Measurements from ENCODE around the gene SNX1. TPM values are rescaled to one million over a fixed set of nuclear protein-coding genes. Genes with fewer than 3 reads are reported as not detected.

Gene SNX1
- total and polyA plus RNA-seq, 2 of the 8 experiments (the other 6 are each of a cell fraction or from before 2014, with no cell fraction given) = 27.9 to 59.8 TPM

- H3K9me3 ChIP-seq (ENCODE audit: insufficient read depth in 2 of 2, low read depth in 1 of 2, low read length in 1 of 2) = no peaks in the 10 kb centered on the region
- ChIA-PET CTCF (ENCODE audit: partially characterized antibody) (interaction anchor here (0.5 to 5.8 kb wide), 63 partner anchors 11 to 936 kb away, joined by 3 to 62 read pairs (median 4); partner anchors contain the start of genes CIAO2A, DAPK2 and HERC1), POLR2A (ENCODE audit: partially characterized antibody) (interaction anchor here (1.3 to 1.4 kb wide), 2 partner anchors 19 to 126 kb away, joined by 3 to 4 read pairs; no protein-coding TSS in a partner anchor)
- no peak overlapping the region for H3K23ac ChIP-seq (ENCODE audit: insufficient read length)
- H2BK12ac ChIP-seq (ENCODE audit: low read depth, low read length) = no peak overlapping the region
- H3K14ac ChIP-seq (ENCODE audit: insufficient read length) = no peak overlapping the region
- H2BK15ac ChIP-seq (ENCODE audit: low read length) = no peak overlapping the region; the same call in 1 of the 2 replicates
- H4K5ac ChIP-seq (ENCODE audit: insufficient read length, low read depth, low read length) = no peak overlapping the region
- H3K79me1 ChIP-seq (ENCODE audit: low read depth, low read length) = no peaks in the 10 kb centered on the region
- no peak overlapping the region for H3K4me3 ChIP-seq (ENCODE audit: extremely low read depth in 1 of 4, insufficient read depth in 2 of 4, low read depth in 3 of 4, low read length in 4 of 4)
- no peaks in the 10 kb centered on the region for H3K79me2 ChIP-seq (ENCODE audit: control insufficient read depth in 1 of 2, insufficient read depth in 2 of 2, low read length in 2 of 2)
- peak; percentile 82 for FAIRE-seq
- no peak overlapping the region for H3K18ac ChIP-seq (ENCODE audit: extremely low read depth, low read length)
- no peaks in the 10 kb centered on the region for H3K27me3 ChIP-seq (replicated peaks in 1 of 4; ENCODE audit: control insufficient read depth in 3 of 4, extremely low read depth in 1 of 4, insufficient read depth in 3 of 4, low read length in 3 of 4)
- H4K20me1 ChIP-seq (replicated peaks in 1 of 2; ENCODE audit: control insufficient read depth in 1 of 2, insufficient read depth in 2 of 2, low read length in 2 of 2) = no peaks in the 10 kb centered on the region
- DNase-seq (ENCODE audit: low read depth in 1 of 2, low spot score in 2 of 2) = peak; percentile 25 to 93
- H3K56ac ChIP-seq (replicated peaks; ENCODE audit: insufficient read length, low read depth, low read length) = no peak overlapping the region
- H4K8ac ChIP-seq (ENCODE audit: extremely low read depth, insufficient read depth, low read length) = no peak overlapping the region; the same call in 1 of the 2 replicates
- WGBS, 2 experiments (ENCODE audit: extremely low coverage in 1 of 2, insufficient coverage in 1 of 2, insufficient read length in 1 of 2, insufficient replicate concordance in 2 of 2, low coverage in 1 of 2, low lambda C conversion rate in 2 of 2, missing lambda C conversion rate in 1 of 2) = 41% methylated on average over 11 of the region's 11 CpGs; no CpG with 5 or more reads in 1 of the 2 experiments
- no peak overlapping the region for H2BK5ac ChIP-seq (ENCODE audit: low read depth, low read length)
- peaks cover 2 to 12% (median 6%) of the 10 kb centered on the region in 4 experiments; a peak in 6 of 8 replicates for H3K36me3 ChIP-seq (ENCODE audit: control insufficient read depth in 2 of 4, insufficient read depth in 4 of 4, low read length in 3 of 4)
- peaks cover 0 to 1% (median 0%) of the 10 kb centered on the region in 4 experiments; a peak in 2 of 7 replicates for H3K4me1 ChIP-seq (replicated peaks in 1 of 4; ENCODE audit: control insufficient read depth in 3 of 4, insufficient read depth in 4 of 4, low read length in 3 of 4)
- H2AK5ac ChIP-seq (ENCODE audit: low read depth, low read length) = no peak overlapping the region
- 0 out of 4 replicates have a peak overlapping the region, but pooled peaks of 1 of the 2 experiments have one; percentile 4 for H3K4me2 ChIP-seq (ENCODE audit: insufficient read depth in 1 of 2, low read depth in 2 of 2, low read length in 2 of 2)
- H3K23me2 ChIP-seq (ENCODE audit: low read depth, low read length) = no peaks in the 10 kb centered on the region
- no peak overlapping the region for H2BK20ac ChIP-seq (ENCODE audit: low read length)
- H3K9ac ChIP-seq (replicated peaks in 1 of 4; ENCODE audit: extremely low read depth in 1 of 4, low read depth in 3 of 4, low read length in 3 of 4) = no peak overlapping the region
- no peak overlapping the region for H3K27ac ChIP-seq (ENCODE audit: low read depth, low read length)
- peak overlapping the region; percentile 87; the same call in 1 of the 2 replicates for H2AFZ ChIP-seq (ENCODE audit: low read length)
- H2BK120ac ChIP-seq (replicated peaks; ENCODE audit: low read depth, low read length) = no peak overlapping the region
- no peak overlapping the region for H3K4ac ChIP-seq (replicated peaks; ENCODE audit: insufficient read length, low read depth, low read length)
- H4K91ac ChIP-seq (replicated peaks; ENCODE audit: insufficient read length, low read length) = no peak overlapping the region
- TF ChIP-seq TAF7 (optimal IDR thresholded peaks at IDR 0.05; ENCODE audit: borderline replicate concordance, low read depth, low read length) (no peak), CEBPB (IDR thresholded peaks at IDR 0.05; ENCODE audit: low read depth, low read length) (peak; percentile 88), GTF2F1 (IDR thresholded peaks at IDR 0.05; ENCODE audit: borderline replicate concordance, low read depth, low read length) (no peak), CTCF (IDR thresholded peaks at IDR 0.05; ENCODE audit: control extremely low read depth in 1 of 3, insufficient read depth in 1 of 3, low read depth in 1 of 3, low read length in 3 of 3) (peak in 2 of 3 experiments; percentile 73 to 88; a peak in 3 of 4 replicates), JUN (IDR thresholded peaks at IDR 0.05; ENCODE audit: low read depth, low read length) (no peak), TBP (IDR thresholded peaks at IDR 0.05; ENCODE audit: low read depth, low read length) (no peak), CTBP2 (IDR thresholded peaks at IDR 0.05; ENCODE audit: borderline replicate concordance, insufficient read depth, insufficient read length, low read length) (no peak), PHF8 (conservative IDR thresholded peaks at IDR 0.05; ENCODE audit: low read depth, low read length) (no peak), RAD21 (IDR thresholded peaks at IDR 0.05 in 1 of 2, conservative IDR thresholded peaks at IDR 0.05 in 1 of 2; ENCODE audit: low read depth in 2 of 2, low read length in 2 of 2) (peak; percentile 95 to 96), POU5F1 (IDR thresholded peaks at IDR 0.05; ENCODE audit: low read depth, low read length) (no peak)
These were observed 28.2 kb upstream of the SNX1 start for GRCh38 chr15:64067564-64068030.

Measured in H1 (cell line).